ENCODE measurements around the gene SP1. TPM values are rescaled to one million over a fixed set of nuclear protein-coding genes. Genes with fewer than 3 reads are reported as not detected.
A peak's percentile ranks its signal among the peaks of the same experiment; 100 is the strongest.
"Not testable (repeated sequence)": the region's sequence is repeated elsewhere in the genome, so short reads cannot be mapped to it uniquely, and the experiment has no call there.

Gene SP1
- total and polyA plus RNA-seq, 2 donors from 2014 or later: 15.1 to 126 TPM

GRCh38 chr12:53418221-53418620 lies 38.2 kb downstream of the SP1 start:
- H3K9me3 ChIP-seq (ENCODE audit: control insufficient read depth in 2 of 3, insufficient read depth in 1 of 3, low read length in 3 of 3): no peaks in the 10 kb centered on the region
- DNase-seq (no peak), FAIRE-seq (no peak)
- intact Hi-C loops (cut with DNase I): no loop called here
- H3K36me3 ChIP-seq (ENCODE audit: control insufficient read depth in 2 of 3, insufficient read depth in 3 of 3, low read length in 3 of 3): peaks cover 0 to 2% (median 0%) of the 10 kb centered on the region in 3 donors
- TF ChIP-seq CTCF (IDR thresholded peaks at IDR 0.05; ENCODE audit: borderline replicate concordance, extremely low read depth, insufficient read depth): no peak
- H3K9ac ChIP-seq (ENCODE audit: low read length in 3 of 3): no peak overlapping the region
- peaks cover 2 to 5% (median 4%) of the 10 kb centered on the region in 3 donors for H3K4me1 ChIP-seq (ENCODE audit: control insufficient read depth in 2 of 3, insufficient read depth in 2 of 3, low read depth in 1 of 3, low read length in 3 of 3)
- no peak overlapping the region for H3K4me3 ChIP-seq (ENCODE audit: low read length in 3 of 3)
- H3K27me3 ChIP-seq (ENCODE audit: control insufficient read depth, insufficient read depth, low read length): no peaks in the 10 kb centered on the region
- no peak overlapping the region for H3K27ac ChIP-seq (ENCODE audit: low read depth in 2 of 2, low read length in 2 of 2)

GRCh38 chr12:53419756-53420155 lies 39.8 kb downstream of the SP1 start:
- no peak for FAIRE-seq
- no peak overlapping the region for H3K27ac ChIP-seq (ENCODE audit: low read depth in 2 of 2, low read length in 2 of 2)
- H3K4me1 ChIP-seq (ENCODE audit: control insufficient read depth in 2 of 3, insufficient read depth in 2 of 3, low read depth in 1 of 3, low read length in 3 of 3): peaks cover 0 to 5% (median 2%) of the 10 kb centered on the region in 3 donors
- no peak overlapping the region for H3K4me3 ChIP-seq (ENCODE audit: low read length in 3 of 3)
- intact Hi-C loops (cut with DNase I): loop anchor here (10.0 kb wide), 1 partner anchor 65 kb away; no protein-coding TSS in a partner anchor
- DNase-seq: no peak
- TF ChIP-seq CTCF (IDR thresholded peaks at IDR 0.05; ENCODE audit: borderline replicate concordance, extremely low read depth, insufficient read depth): no peak
- no peaks in the 10 kb centered on the region for H3K9me3 ChIP-seq (ENCODE audit: control insufficient read depth in 2 of 3, insufficient read depth in 1 of 3, low read length in 3 of 3)
- no peaks in the 10 kb centered on the region for H3K36me3 ChIP-seq (ENCODE audit: control insufficient read depth in 2 of 3, insufficient read depth in 3 of 3, low read length in 3 of 3)
- H3K9ac ChIP-seq (ENCODE audit: low read length in 3 of 3): no peak overlapping the region
- no peaks in the 10 kb centered on the region for H3K27me3 ChIP-seq (ENCODE audit: control insufficient read depth, insufficient read depth, low read length)

- H3K9ac ChIP-seq (ENCODE audit: low read length in 3 of 3); H3K27ac ChIP-seq (ENCODE audit: low read depth in 2 of 2, low read length in 2 of 2); FAIRE-seq; H3K4me3 ChIP-seq (ENCODE audit: low read length in 3 of 3); H3K4me1 ChIP-seq (ENCODE audit: control insufficient read depth in 2 of 3, insufficient read depth in 2 of 3, low read depth in 1 of 3, low read length in 3 of 3); H3K27me3 ChIP-seq (ENCODE audit: control insufficient read depth, insufficient read depth, low read length); H3K9me3 ChIP-seq (ENCODE audit: control insufficient read depth in 2 of 3, insufficient read depth in 1 of 3, low read length in 3 of 3); H3K36me3 ChIP-seq (ENCODE audit: control insufficient read depth in 2 of 3, insufficient read depth in 3 of 3, low read length in 3 of 3): not testable (repeated sequence)
- DNase-seq: peak in 1 of 5 donors; percentile 15
- intact Hi-C loops (cut with DNase I): loop anchor here (10.0 kb wide), 1 partner anchor 67 kb away; no protein-coding TSS in a partner anchor
Measured at GRCh38 chr12:53422247-53422646, 42.3 kb downstream of the SP1 start.

GRCh38 chr12:53423597-53423996 lies 43.6 kb downstream of the SP1 start, which contains the start of gene AMHR2:
TSS of gene AMHR2 (plus strand) at chr12:53423855. CDS start at chr12:53423935, 80 bp downstream.
- Histone ChIP-seq H3K27me3 (ENCODE audit: control insufficient read depth, insufficient read depth, low read length) (no peaks in the 10 kb centered on the region), H3K36me3 (ENCODE audit: control insufficient read depth in 2 of 3, insufficient read depth in 3 of 3, low read length in 3 of 3) (no peaks in the 10 kb centered on the region), H3K27ac (ENCODE audit: low read depth in 2 of 2, low read length in 2 of 2) (no peak within 1 kb of the TSS), H3K4me3 (ENCODE audit: low read length in 3 of 3) (no peak within 1 kb of the TSS), H3K4me1 (ENCODE audit: control insufficient read depth in 2 of 3, insufficient read depth in 2 of 3, low read depth in 1 of 3, low read length in 3 of 3) (peaks cover 0 to 3% (median 2%) of the 10 kb centered on the region in 3 donors), H3K9ac (ENCODE audit: low read length in 3 of 3) (no peak within 1 kb of the TSS), H3K9me3 (ENCODE audit: control insufficient read depth in 2 of 3, insufficient read depth in 1 of 3, low read length in 3 of 3) (no peaks in the 10 kb centered on the region)
- intact Hi-C loops (cut with DNase I): loop anchor here (10.0 kb wide), 1 partner anchor 69 kb away; no protein-coding TSS in a partner anchor
- FAIRE-seq (no peak), DNase-seq (peak in 1 of 5 donors; percentile 8)
- no peak for TF ChIP-seq CTCF (IDR thresholded peaks at IDR 0.05; ENCODE audit: borderline replicate concordance, extremely low read depth, insufficient read depth)

Measured in kidney (tissue), 14 donors.